Measurements from ENCODE around the gene PLEKHM3.
"Not testable (repeated sequence)": the region's sequence is repeated elsewhere in the genome, so short reads cannot be mapped to it uniquely, and the experiment has no call there.

PLEKHM3 gene

DNA sequence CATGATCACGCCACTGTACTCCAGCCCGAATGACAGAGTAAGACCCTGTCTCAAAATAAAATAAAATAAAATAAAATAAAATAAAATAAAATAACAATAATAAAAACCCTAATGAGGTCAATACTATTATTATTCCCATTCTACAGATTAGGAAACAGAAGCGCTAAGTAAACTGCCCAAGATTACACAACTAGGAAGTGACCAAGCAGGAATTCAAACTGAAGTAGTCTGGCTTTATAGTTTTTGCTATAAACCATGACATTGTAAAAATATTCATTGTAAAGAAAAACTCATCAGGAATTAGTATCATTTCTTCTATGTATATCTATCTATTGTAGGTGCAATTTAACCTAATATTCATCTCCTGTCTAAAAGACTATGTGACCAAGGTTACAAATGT, 1.2 kb downstream of the PLEKHM3 start:
- no peak overlapping the region for H3K4me3 ChIP-seq (ENCODE audit: low read depth, low read length)
- no peak for DNase-seq (ENCODE audit: low read depth, low spot score)
- TF ChIP-seq, protein P1, sequence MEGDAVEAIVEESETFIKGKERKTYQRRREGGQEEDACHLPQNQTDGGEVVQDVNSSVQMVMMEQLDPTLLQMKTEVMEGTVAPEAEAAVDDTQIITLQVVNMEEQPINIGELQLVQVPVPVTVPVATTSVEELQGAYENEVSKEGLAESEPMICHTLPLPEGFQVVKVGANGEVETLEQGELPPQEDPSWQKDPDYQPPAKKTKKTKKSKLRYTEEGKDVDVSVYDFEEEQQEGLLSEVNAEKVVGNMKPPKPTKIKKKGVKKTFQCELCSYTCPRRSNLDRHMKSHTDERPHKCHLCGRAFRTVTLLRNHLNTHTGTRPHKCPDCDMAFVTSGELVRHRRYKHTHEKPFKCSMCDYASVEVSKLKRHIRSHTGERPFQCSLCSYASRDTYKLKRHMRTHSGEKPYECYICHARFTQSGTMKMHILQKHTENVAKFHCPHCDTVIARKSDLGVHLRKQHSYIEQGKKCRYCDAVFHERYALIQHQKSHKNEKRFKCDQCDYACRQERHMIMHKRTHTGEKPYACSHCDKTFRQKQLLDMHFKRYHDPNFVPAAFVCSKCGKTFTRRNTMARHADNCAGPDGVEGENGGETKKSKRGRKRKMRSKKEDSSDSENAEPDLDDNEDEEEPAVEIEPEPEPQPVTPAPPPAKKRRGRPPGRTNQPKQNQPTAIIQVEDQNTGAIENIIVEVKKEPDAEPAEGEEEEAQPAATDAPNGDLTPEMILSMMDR (IDR thresholded peaks at IDR 0.05; ENCODE audit: low read depth, low read length): no peak
- in situ Hi-C loops (cut with HindIII; ENCODE audit: low sequenced_read_pairs): no loop called here

DNA sequence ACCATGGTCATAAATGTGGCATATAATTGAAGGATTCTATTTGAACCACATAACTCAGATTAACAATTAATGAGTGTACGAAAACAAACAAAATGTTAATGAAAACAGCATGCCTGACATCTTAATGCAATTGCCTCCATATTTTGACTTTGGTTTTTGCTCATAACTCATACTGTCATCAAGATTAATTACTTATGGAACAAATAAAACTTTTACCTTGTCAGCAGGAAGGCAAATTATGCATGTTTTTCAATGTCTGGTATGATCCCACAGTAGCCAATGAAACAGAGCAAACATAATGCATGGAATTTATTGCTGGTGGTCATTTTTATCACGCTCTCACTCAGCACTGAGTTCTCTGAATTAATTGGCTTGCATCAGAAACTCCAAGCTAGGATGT, 5.1 kb downstream of the PLEKHM3 start:
- in situ Hi-C loops (cut with HindIII; ENCODE audit: low sequenced_read_pairs): no loop called here
- no peak overlapping the region for H3K4me3 ChIP-seq (ENCODE audit: low read depth, low read length)
- DNase-seq (ENCODE audit: low read depth, low spot score): no peak
- TF ChIP-seq, protein P1 (IDR thresholded peaks at IDR 0.05; ENCODE audit: low read depth, low read length): no peak

DNA sequence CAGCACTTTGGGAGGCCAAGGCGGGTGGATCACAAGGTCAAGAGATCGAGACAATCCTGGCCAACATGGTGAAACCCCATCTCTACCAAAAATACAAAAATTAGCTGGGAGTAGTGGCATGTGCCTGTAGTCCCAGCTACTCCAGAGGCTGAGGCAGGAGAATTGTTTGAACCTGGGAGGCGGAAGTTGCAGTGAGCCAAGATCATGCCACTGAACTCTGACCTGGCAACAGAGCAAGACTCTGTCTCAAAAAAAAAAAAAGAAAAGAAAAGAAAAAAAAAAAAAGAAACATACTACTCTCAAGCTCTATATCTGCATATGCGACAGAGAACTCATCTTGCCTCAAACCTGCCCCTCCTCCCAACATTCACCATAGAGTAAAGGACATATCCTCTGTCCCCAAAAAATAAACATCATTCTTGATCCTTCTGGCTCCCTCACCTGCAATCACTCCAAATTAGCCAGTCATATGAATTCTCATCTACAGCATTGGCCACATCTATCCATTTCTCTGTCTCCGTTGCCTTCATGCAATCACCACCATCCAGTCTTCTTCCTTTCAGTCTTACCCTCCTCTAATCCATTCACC, 7.1 kb downstream of the PLEKHM3 start:
- DNase-seq (ENCODE audit: low read depth, low spot score); in situ Hi-C loops (cut with HindIII; ENCODE audit: low sequenced_read_pairs); H3K4me3 ChIP-seq (ENCODE audit: low read depth, low read length): not testable (repeated sequence)

DNA sequence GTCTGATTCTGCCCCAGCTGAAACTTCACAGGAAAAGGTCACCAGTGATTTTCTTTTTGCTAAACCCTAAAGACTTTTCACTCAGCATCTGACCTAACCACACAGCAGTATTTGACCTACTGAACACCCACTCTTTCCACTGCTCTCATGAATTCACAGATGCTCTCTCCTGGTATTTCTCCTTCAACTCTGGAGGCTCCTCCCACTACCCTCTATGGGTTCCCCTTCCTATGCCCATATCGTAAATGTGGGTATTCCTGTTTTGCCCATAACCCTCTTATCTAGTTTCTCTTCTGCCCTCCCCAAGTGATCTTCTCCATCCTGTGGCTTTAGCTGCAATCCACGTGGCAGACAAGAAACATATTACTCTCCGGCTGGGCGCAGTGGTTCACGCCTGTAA, 7.6 kb downstream of the PLEKHM3 start:
- in situ Hi-C loops (cut with HindIII; ENCODE audit: low sequenced_read_pairs): no loop called here
- TF ChIP-seq, protein P1 (IDR thresholded peaks at IDR 0.05; ENCODE audit: low read depth, low read length): no peak
- no peak overlapping the region for H3K4me3 ChIP-seq (ENCODE audit: low read depth, low read length)
- DNase-seq (ENCODE audit: low read depth, low spot score): no peak

DNA sequence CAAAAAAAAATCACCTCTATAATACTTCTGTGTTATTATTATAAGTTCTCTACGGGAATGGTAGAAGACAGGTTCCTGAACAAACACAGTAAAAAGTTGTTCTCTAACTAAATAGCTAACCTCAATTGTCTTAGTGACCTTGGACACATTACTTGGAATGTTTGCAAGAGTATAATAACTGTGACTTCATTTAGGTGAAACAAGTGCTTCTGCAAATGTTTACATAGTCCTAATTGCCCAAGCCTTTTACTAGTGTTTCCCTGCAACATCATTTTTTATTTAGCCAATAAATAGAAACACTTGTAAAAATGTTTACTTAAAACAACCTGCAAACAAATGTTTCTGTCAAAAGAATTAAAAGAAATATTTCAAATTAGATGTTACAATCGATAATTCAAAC, 9.9 kb downstream of the PLEKHM3 start:
- in situ Hi-C loops (cut with HindIII; ENCODE audit: low sequenced_read_pairs): no loop called here
- DNase-seq (ENCODE audit: low read depth, low spot score): no peak
- no peak overlapping the region for H3K4me3 ChIP-seq (ENCODE audit: low read depth, low read length)
- TF ChIP-seq, protein P1 (IDR thresholded peaks at IDR 0.05; ENCODE audit: low read depth, low read length): no peak

DNA sequence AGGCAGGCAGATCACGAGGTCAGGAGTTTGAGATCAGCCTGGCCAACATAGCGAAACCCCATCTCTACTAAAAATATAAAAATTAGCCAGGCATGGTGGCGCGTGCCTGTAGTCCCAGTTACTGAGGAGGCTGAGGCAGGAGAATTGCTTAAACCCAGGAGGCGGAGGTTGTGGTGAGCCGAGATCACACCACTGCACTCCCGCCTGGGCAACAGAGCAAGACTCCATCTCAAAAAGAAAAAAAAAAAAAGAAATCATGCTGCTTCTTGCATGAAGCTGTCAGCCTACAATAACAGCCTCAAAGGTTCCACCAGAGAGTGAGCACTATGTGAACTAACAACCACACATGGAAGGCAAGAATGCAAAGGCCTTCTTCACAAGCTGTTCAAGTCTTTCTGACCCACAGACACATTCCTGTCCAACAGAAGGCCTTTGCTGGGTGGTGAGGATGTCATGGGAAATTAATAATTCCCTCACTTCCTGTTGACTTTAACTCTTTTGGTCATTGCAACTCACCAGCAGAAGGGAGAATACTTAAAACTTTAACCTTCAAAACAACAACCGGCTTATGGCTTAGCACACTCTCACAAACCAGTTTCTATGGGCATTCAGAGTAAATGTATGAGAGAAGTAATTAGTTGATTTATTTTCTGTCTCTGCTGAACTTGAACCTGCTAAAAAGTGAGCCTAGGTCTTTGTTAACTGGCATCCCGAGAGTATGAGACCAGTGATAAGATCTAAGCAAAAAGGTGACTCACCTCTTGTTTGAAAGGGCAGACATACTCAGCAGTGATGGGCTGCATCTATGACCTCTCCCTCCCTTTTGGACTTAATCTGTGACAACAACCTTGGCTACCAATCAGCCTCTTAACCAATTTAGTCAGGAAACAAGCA, 11.8 kb downstream of the PLEKHM3 start:
- DNase-seq (ENCODE audit: low read depth, low spot score): peak; percentile 25
- H3K4me3 ChIP-seq (ENCODE audit: low read depth, low read length): no peak overlapping the region
- TF ChIP-seq, protein P1 (IDR thresholded peaks at IDR 0.05; ENCODE audit: low read depth, low read length): no peak
- in situ Hi-C loops (cut with HindIII; ENCODE audit: low sequenced_read_pairs): no loop called here

DNA sequence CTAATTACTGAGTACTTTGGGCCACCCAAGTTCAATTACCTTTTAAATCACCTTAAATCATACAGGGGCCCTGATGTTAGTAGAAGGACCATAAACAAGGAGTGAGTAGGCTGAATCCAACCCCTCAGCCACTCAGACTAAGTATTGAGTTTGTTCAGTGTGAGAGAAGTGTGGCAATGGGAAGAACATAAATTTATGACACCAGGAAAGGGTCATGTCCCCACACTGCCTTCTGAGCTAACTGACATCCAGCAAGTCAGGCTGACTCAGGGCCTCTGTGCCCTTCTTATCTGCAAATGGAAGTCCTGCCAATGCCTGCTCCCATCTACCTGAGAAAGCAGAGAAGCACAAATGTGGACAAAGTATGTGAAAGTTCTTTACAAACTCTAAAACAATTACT, 12.9 kb downstream of the PLEKHM3 start:
- DNase-seq (ENCODE audit: low read depth, low spot score): no peak
- in situ Hi-C loops (cut with HindIII; ENCODE audit: low sequenced_read_pairs): no loop called here
- H3K4me3 ChIP-seq (ENCODE audit: low read depth, low read length): no peak overlapping the region
- TF ChIP-seq, protein P1 (IDR thresholded peaks at IDR 0.05; ENCODE audit: low read depth, low read length): no peak

Data from astrocyte of the spinal cord (primary cell).